Umbilical cord (tissue), 2 donors: ENCODE results near the gene FGF14. TPM values are rescaled to one million over a fixed set of nuclear protein-coding genes. Genes with fewer than 3 reads are reported as not detected.
"Not testable (repeated sequence)": the region's sequence is repeated elsewhere in the genome, so short reads cannot be mapped to it uniquely, and the experiment has no call there.

Experiments used
- DNase-seq: peaks from one replicate; pipeline ENCODE4 v3.0.0-alpha.2; 2015; ENCODE audit warnings: low spot score
- total RNA-seq: library from RNA; depleted of rRNA; stranded (reverse); fragments of >200 nt; gene quantifications from one replicate; pipeline ENCODE4 v1.2.3, GENCODE V29; 2014; ENCODE audit warnings: low replicate concordance; ENCODE audit not compliant: insufficient read depth

FGF14 gene
- total RNA-seq, 1 donor from 2014 or later = 3.1 TPM

- DNase-seq = no peak
These were observed 265.0 kb downstream of the FGF14 start for GRCh38 chr13:102136735-102137296.

- no peak for DNase-seq
These were observed 269.0 kb downstream of the FGF14 start for GRCh38 chr13:102132777-102133295.

- no peak for DNase-seq
These were observed 270.6 kb downstream of the FGF14 start for GRCh38 chr13:102131246-102131645.

GRCh38 chr13:102128216-102128810 is 273.5 kb downstream of the FGF14 start:
- DNase-seq = no peak

GRCh38 chr13:102127153-102127552 is 274.7 kb downstream of the FGF14 start:
- no peak for DNase-seq

GRCh38 chr13:102122147-102122546 is 279.7 kb downstream of the FGF14 start:
- no peak for DNase-seq

- DNase-seq = no peak
These were observed 284.5 kb downstream of the FGF14 start for GRCh38 chr13:102117175-102117831.

GRCh38 chr13:102103469-102103868 is 298.4 kb downstream of the FGF14 start:
- DNase-seq = no peak

GRCh38 chr13:102100234-102100633 is 301.6 kb downstream of the FGF14 start:
- no peak for DNase-seq

- no peak for DNase-seq
These were observed 304.1 kb downstream of the FGF14 start for GRCh38 chr13:102097708-102098107.

GRCh38 chr13:102093288-102093687 is 308.6 kb downstream of the FGF14 start:
- not testable (repeated sequence) for DNase-seq

GRCh38 chr13:102091231-102091630 is 310.6 kb downstream of the FGF14 start:
- no peak for DNase-seq

- DNase-seq = no peak
These were observed 311.3 kb downstream of the FGF14 start for GRCh38 chr13:102090532-102090931.

GRCh38 chr13:102089722-102090121 is 312.1 kb downstream of the FGF14 start:
- DNase-seq = no peak

GRCh38 chr13:102089177-102089576 is 312.7 kb downstream of the FGF14 start:
- no peak for DNase-seq

- no peak for DNase-seq
These were observed 328.6 kb downstream of the FGF14 start for GRCh38 chr13:102073251-102073650.

GRCh38 chr13:102071711-102072110 is 330.1 kb downstream of the FGF14 start:
- DNase-seq = no peak

GRCh38 chr13:102068323-102068722 is 333.5 kb downstream of the FGF14 start:
- DNase-seq = not testable (repeated sequence)

GRCh38 chr13:102055090-102055779 is 346.6 kb downstream of the FGF14 start:
- no peak for DNase-seq

GRCh38 chr13:102049853-102050252 is 352.0 kb downstream of the FGF14 start:
- no peak for DNase-seq

- DNase-seq = no peak
These were observed 356.1 kb downstream of the FGF14 start for GRCh38 chr13:102045731-102046130.

- DNase-seq = no peak
These were observed 359.1 kb downstream of the FGF14 start for GRCh38 chr13:102042746-102043145.
